ENCODE data around the gene ING2. TPM values are rescaled to one million over a fixed set of nuclear protein-coding genes. Genes with fewer than 3 reads are reported as not detected.
"Not testable (repeated sequence)": the region's sequence is repeated elsewhere in the genome, so short reads cannot be mapped to it uniquely, and the experiment has no call there.

Gene ING2
- polyA plus RNA-seq, 3 donors from 2014 or later = 8.4 to 10.2 (median 9.7) TPM

GRCh38 chr4:183543435-183543834 lies 38.6 kb downstream of the ING2 start:
- no peak overlapping the region for H3K4me3 Mint-ChIP-seq
- no peak overlapping the region for H3K27ac Mint-ChIP-seq
- H3K36me3 Mint-ChIP-seq = peaks cover 0 to 11% (median 0%) of the 10 kb centered on the region in 3 donors
- H3K4me1 Mint-ChIP-seq = no peaks in the 10 kb centered on the region
- peaks cover 0 to 12% (median 1%) of the 10 kb centered on the region in 6 donors for H3K9me3 Mint-ChIP-seq
- H3K27me3 Mint-ChIP-seq (ENCODE audit: low read depth in 3 of 3) = peaks cover 6 to 22% (median 21%) of the 10 kb centered on the region in 3 donors
- DNase-seq = no peak

- Mint-ChIP-seq H3K4me1 (no peaks in the 10 kb centered on the region), H3K36me3 (peaks cover 0 to 11% (median 3%) of the 10 kb centered on the region in 3 donors), H3K4me3 (no peak overlapping the region), H3K9me3 (peaks cover 0 to 12% (median 1%) of the 10 kb centered on the region in 6 donors), H3K27me3 (ENCODE audit: low read depth in 3 of 3) (peaks cover 6 to 29% (median 21%) of the 10 kb centered on the region in 3 donors), H3K27ac (no peak overlapping the region)
- no peak for DNase-seq
Measured at GRCh38 chr4:183544109-183544508, 39.3 kb downstream of the ING2 start.

- H3K4me1 Mint-ChIP-seq = no peaks in the 10 kb centered on the region
- H3K9me3 Mint-ChIP-seq = peaks cover 0 to 12% (median 3%) of the 10 kb centered on the region in 6 donors
- H3K27ac Mint-ChIP-seq = no peak overlapping the region
- no peak overlapping the region for H3K4me3 Mint-ChIP-seq
- H3K27me3 Mint-ChIP-seq (ENCODE audit: low read depth in 3 of 3) = peaks cover 6 to 26% (median 19%) of the 10 kb centered on the region in 3 donors
- no peak for DNase-seq
- H3K36me3 Mint-ChIP-seq = peaks cover 0 to 11% (median 3%) of the 10 kb centered on the region in 3 donors
Measured at GRCh38 chr4:183546376-183546775, 41.5 kb downstream of the ING2 start.

GRCh38 chr4:183548306-183548705 lies 43.4 kb downstream of the ING2 start:
- Mint-ChIP-seq H3K27me3 (ENCODE audit: low read depth in 3 of 3) (peaks cover 2 to 28% (median 9%) of the 10 kb centered on the region in 3 donors), H3K4me3 (no peak overlapping the region), H3K4me1 (no peaks in the 10 kb centered on the region), H3K9me3 (peaks cover 0 to 12% (median 4%) of the 10 kb centered on the region in 6 donors), H3K27ac (no peak overlapping the region), H3K36me3 (peaks cover 0 to 11% (median 3%) of the 10 kb centered on the region in 3 donors)
- DNase-seq = no peak

GRCh38 chr4:183550345-183551093 lies 45.7 kb downstream of the ING2 start:
- Mint-ChIP-seq H3K4me1 (no peaks in the 10 kb centered on the region), H3K36me3 (peaks cover 0 to 3% (median 0%) of the 10 kb centered on the region in 3 donors), H3K9me3 (peaks cover 0 to 9% (median 0%) of the 10 kb centered on the region in 6 donors), H3K27ac (no peak overlapping the region), H3K27me3 (ENCODE audit: low read depth in 3 of 3) (peaks cover 2 to 21% (median 7%) of the 10 kb centered on the region in 3 donors), H3K4me3 (no peak overlapping the region)
- no peak for DNase-seq

- H3K36me3 Mint-ChIP-seq = peaks cover 0 to 3% (median 0%) of the 10 kb centered on the region in 3 donors
- H3K27me3 Mint-ChIP-seq (ENCODE audit: low read depth in 3 of 3) = peaks cover 1 to 19% (median 2%) of the 10 kb centered on the region in 3 donors
- no peaks in the 10 kb centered on the region for H3K4me1 Mint-ChIP-seq
- H3K27ac Mint-ChIP-seq = peak overlapping the region in 3 of 6 donors; percentile 30 to 82 (median 38)
- H3K4me3 Mint-ChIP-seq = no peak overlapping the region
- peaks cover 0 to 9% (median 0%) of the 10 kb centered on the region in 6 donors for H3K9me3 Mint-ChIP-seq
- no peak for DNase-seq
Measured at GRCh38 chr4:183552274-183553146, 47.7 kb downstream of the ING2 start.

GRCh38 chr4:183553147-183553478 lies 48.3 kb downstream of the ING2 start:
- peaks cover under 1 to 23% (median 2%) of the 10 kb centered on the region in 3 donors for H3K27me3 Mint-ChIP-seq (ENCODE audit: low read depth in 3 of 3)
- not testable (repeated sequence) for H3K4me1 Mint-ChIP-seq, H3K27ac Mint-ChIP-seq, H3K36me3 Mint-ChIP-seq, DNase-seq, H3K9me3 Mint-ChIP-seq, H3K4me3 Mint-ChIP-seq

- Mint-ChIP-seq H3K4me3 (no peak overlapping the region), H3K27me3 (ENCODE audit: low read depth in 3 of 3) (peaks cover 0 to 23% (median 4%) of the 10 kb centered on the region in 3 donors), H3K9me3 (peaks cover 0 to 9% (median 0%) of the 10 kb centered on the region in 6 donors), H3K36me3 (peaks cover 0 to under 1% (median 0%) of the 10 kb centered on the region in 3 donors), H3K27ac (peak overlapping the region in 3 of 6 donors; percentile 28 to 61 (median 30)), H3K4me1 (no peaks in the 10 kb centered on the region)
- DNase-seq = no peak
Measured at GRCh38 chr4:183553601-183554345, 48.9 kb downstream of the ING2 start.

GRCh38 chr4:183554346-183554686 lies 49.5 kb downstream of the ING2 start:
- H3K4me1 Mint-ChIP-seq = no peaks in the 10 kb centered on the region
- peaks cover 0 to 9% (median 0%) of the 10 kb centered on the region in 6 donors for H3K9me3 Mint-ChIP-seq
- no peaks in the 10 kb centered on the region for H3K36me3 Mint-ChIP-seq
- peaks cover 0 to 18% (median 4%) of the 10 kb centered on the region in 3 donors for H3K27me3 Mint-ChIP-seq (ENCODE audit: low read depth in 3 of 3)
- no peak for DNase-seq
- peak overlapping the region in 2 of 6 donors; percentile 1 to 6 for H3K27ac Mint-ChIP-seq
- no peak overlapping the region for H3K4me3 Mint-ChIP-seq

GRCh38 chr4:183554878-183555585 lies 50.2 kb downstream of the ING2 start:
- DNase-seq = no peak
- Mint-ChIP-seq H3K27ac (peak overlapping the region in 3 of 6 donors; percentile 1 to 52 (median 35)), H3K27me3 (ENCODE audit: low read depth in 3 of 3) (peaks cover 2 to 18% (median 4%) of the 10 kb centered on the region in 3 donors), H3K36me3 (no peaks in the 10 kb centered on the region), H3K4me1 (no peaks in the 10 kb centered on the region), H3K9me3 (peaks cover 0 to 9% (median 0%) of the 10 kb centered on the region in 6 donors), H3K4me3 (no peak overlapping the region)

GRCh38 chr4:183556947-183557346 lies 52.1 kb downstream of the ING2 start:
- H3K9me3 Mint-ChIP-seq = peaks cover 0 to 4% (median 0%) of the 10 kb centered on the region in 6 donors
- H3K27ac Mint-ChIP-seq = no peak overlapping the region
- H3K36me3 Mint-ChIP-seq = no peaks in the 10 kb centered on the region
- DNase-seq = no peak
- H3K27me3 Mint-ChIP-seq (ENCODE audit: low read depth in 3 of 3) = peaks cover 2 to 22% (median 4%) of the 10 kb centered on the region in 3 donors
- no peak overlapping the region for H3K4me3 Mint-ChIP-seq
- H3K4me1 Mint-ChIP-seq = no peaks in the 10 kb centered on the region

- Mint-ChIP-seq H3K27ac (no peak overlapping the region), H3K9me3 (peaks cover 0 to 4% (median 0%) of the 10 kb centered on the region in 6 donors), H3K36me3 (no peaks in the 10 kb centered on the region), H3K4me3 (no peak overlapping the region), H3K27me3 (ENCODE audit: low read depth in 3 of 3) (peaks cover 2 to 22% (median 4%) of the 10 kb centered on the region in 3 donors), H3K4me1 (no peaks in the 10 kb centered on the region)
- DNase-seq = no peak
Measured at GRCh38 chr4:183557611-183558010, 52.8 kb downstream of the ING2 start.

- Mint-ChIP-seq H3K27me3 (ENCODE audit: low read depth in 3 of 3) (peaks cover 2 to 22% (median 4%) of the 10 kb centered on the region in 3 donors), H3K4me1 (no peaks in the 10 kb centered on the region), H3K27ac (no peak overlapping the region), H3K9me3 (peaks cover 0 to 4% (median 0%) of the 10 kb centered on the region in 6 donors), H3K4me3 (no peak overlapping the region), H3K36me3 (no peaks in the 10 kb centered on the region)
- DNase-seq = no peak
Measured at GRCh38 chr4:183558873-183559272, 54.0 kb downstream of the ING2 start.
